Psoas muscle (tissue), 8 donors: ENCODE measurements around the gene REPIN1. TPM values are rescaled to one million over a fixed set of nuclear protein-coding genes. Genes with fewer than 3 reads are reported as not detected.
"Not testable (repeated sequence)": the region's sequence is repeated elsewhere in the genome, so short reads cannot be mapped to it uniquely, and the experiment has no call there.

Experiments used
- ATAC-seq, 4 donors: fragments of 200-7000 bp; cut with Tn5 transposase; one replicate each; pipeline ENCODE4 v1.9.1; 2020; ENCODE audit warnings: moderate library complexity in 3 of 4, mild to moderate bottlenecking in 2 of 4
- DNase-seq, 2 donors: peaks; one replicate each; pipeline ENCODE4 v3.0.0-alpha.2; 2020
- H3K27ac ChIP-seq: fragments of 200-600 bp; one replicate; pipeline ENCODE4 v1.8.0; 2022
- H3K27me3 ChIP-seq, 3 donors: fragments of 200-600 bp in 1 of 3; one replicate each; pipeline versions ENCODE4 v1.6.1 to v1.8.0; 2013 to 2022; ENCODE audit warnings: low read length in 2 of 3, mild to moderate bottlenecking in 2 of 3, moderate library complexity in 1 of 3; ENCODE audit not compliant: insufficient read depth in 3 of 3
- H3K36me3 ChIP-seq, 2 donors: fragments of 200-600 bp in 1 of 2; one replicate each; pipeline versions ENCODE4 v1.6.1 to v1.8.0; 2013 to 2022; ENCODE audit warnings: low read depth in 1 of 2, mild to moderate bottlenecking in 1 of 2, moderate library complexity in 1 of 2; ENCODE audit not compliant: insufficient read depth in 1 of 2
- H3K4me1 ChIP-seq: fragments of 200-600 bp; one replicate; pipeline ENCODE4 v1.8.0; 2022
- H3K4me3 ChIP-seq: fragments of 200-600 bp; one replicate; pipeline ENCODE4 v1.8.0; 2022; ENCODE audit warnings: mild to moderate bottlenecking
- H3K9me3 ChIP-seq: fragments of 200-600 bp; one replicate; pipeline ENCODE4 v1.8.0; 2022
- WGBS, 3 donors: extraction: QIAGEN DNeasy Blood & Tissue Kit; methylation state at CpG; one replicate each; pipeline versions ENCODE4 v1.1.6 to v1.1.7; 2013; 5-methylcytosine and 5-hydroxymethylcytosine counted together
- intact Hi-C, 2 donors: fragments of 100-400 bp; cut with DNase I; formaldehyde crosslinking; loops; one replicate each; pipeline versions ENCODE4 v1.11.0 to v1.14.2; 2022
- polyA plus RNA-seq, 3 donors: library from polyadenylated mRNA; stranded (reverse); fragments of 200-250 nt; gene quantifications; one replicate each; pipeline ENCODE4 v1.2.3, GENCODE V29; 2013
- total RNA-seq, 4 donors: library from RNA; stranded (reverse); fragmentation: NEBNext Ultra II Directional in 2 of 4; extraction: Animal tissue kit (Norgen Biotek cat#: 25700) in 2 of 4; gene quantifications; one replicate each; pipeline versions ENCODE4 v1.2.1 to v1.2.4, GENCODE V29; 2021 to 2023
- TF ChIP-seq, protein P1 (sequence below): fragments of 200-600 bp; IDR thresholded peaks from one replicate; pipeline ENCODE4 v1.8.0; 2022; ENCODE audit warnings: antibody characterized with exemption
- donor health status: healthy with polysubstance abuse.
- donor health status: DM: no; HTN: no; CAD: no; lungs with moderate emphysema.
- donor health status: Bipolar disorder and iron deficiency.
- donor health status: healthy.
- donor health status: DM: yes; HTN: yes; CAD: no.
- donor health status: DM: no; HTN: no; CAD: no.
- donor health status: DM: no; HTN: no; CAD: no.
- donor health status: DM: yes; HTN: yes; CAD: no.

The REPIN1 gene
- total and polyA plus RNA-seq, 7 donors = 80.2 to 212 (median 129) TPM

DNA sequence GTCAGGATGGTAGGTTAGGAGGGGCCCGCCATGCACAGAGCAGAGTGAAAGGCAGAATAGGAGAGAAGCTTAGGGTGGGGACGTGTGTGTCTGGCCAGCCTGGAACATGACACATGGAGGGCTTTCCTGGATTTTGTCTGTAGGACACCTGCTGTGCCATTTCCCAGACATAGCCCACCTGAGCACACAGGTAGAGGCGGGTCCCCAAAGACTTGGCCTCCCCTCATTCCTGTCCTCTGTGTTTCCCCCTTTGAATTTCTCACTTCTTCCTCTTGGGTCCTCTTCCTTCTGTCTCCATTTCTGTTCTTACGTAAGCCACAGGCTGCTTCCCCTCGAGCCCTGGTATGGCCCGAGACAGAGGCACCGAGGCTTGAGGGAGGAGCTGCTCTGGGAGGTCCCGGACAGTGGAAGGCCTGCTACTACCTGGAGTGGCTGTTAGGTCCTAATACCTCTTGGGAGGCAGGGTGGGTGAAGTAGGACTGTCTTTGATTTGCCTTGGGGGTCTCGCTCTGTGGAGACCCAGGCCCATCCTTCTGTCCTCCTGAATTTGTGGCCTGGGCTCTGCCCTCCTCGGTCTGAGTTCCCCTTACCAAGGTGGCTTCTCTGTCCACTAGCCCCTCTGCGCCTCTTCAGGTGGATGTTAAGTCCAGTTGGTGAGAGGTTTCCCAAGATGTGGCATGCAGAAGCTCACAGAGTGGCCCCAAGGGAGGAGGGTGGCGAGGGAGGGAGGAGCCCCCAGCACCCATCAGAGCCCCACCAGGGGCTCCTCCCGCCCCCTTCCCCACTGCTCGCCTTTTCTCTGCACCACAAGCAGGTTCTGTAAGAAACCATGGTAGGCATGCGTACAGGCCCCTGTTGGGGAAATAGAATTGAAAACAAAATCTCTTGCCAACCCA, 16.0 kb downstream of the REPIN1 start:
- DNase-seq (no peak), ATAC-seq (no peak)
- no peak overlapping the region for H3K4me3 ChIP-seq
- H3K4me1 ChIP-seq = peaks cover 32% of the 10 kb centered on the region
- H3K27me3 ChIP-seq = no peaks in the 10 kb centered on the region
- TF ChIP-seq, protein P1, sequence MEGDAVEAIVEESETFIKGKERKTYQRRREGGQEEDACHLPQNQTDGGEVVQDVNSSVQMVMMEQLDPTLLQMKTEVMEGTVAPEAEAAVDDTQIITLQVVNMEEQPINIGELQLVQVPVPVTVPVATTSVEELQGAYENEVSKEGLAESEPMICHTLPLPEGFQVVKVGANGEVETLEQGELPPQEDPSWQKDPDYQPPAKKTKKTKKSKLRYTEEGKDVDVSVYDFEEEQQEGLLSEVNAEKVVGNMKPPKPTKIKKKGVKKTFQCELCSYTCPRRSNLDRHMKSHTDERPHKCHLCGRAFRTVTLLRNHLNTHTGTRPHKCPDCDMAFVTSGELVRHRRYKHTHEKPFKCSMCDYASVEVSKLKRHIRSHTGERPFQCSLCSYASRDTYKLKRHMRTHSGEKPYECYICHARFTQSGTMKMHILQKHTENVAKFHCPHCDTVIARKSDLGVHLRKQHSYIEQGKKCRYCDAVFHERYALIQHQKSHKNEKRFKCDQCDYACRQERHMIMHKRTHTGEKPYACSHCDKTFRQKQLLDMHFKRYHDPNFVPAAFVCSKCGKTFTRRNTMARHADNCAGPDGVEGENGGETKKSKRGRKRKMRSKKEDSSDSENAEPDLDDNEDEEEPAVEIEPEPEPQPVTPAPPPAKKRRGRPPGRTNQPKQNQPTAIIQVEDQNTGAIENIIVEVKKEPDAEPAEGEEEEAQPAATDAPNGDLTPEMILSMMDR = no peak
- H3K36me3 ChIP-seq = no peaks in the 10 kb centered on the region
- intact Hi-C loops = loop anchor here in 1 of 2 donors (10.0 kb wide), 1 partner anchor 100 kb away; no protein-coding TSS in a partner anchor
- no peak overlapping the region for H3K27ac ChIP-seq
- 81 to 92% (median 89%) methylated on average over 15 of the region's 15 CpGs for WGBS, 3 donors
- H3K9me3 ChIP-seq = no peaks in the 10 kb centered on the region

DNA sequence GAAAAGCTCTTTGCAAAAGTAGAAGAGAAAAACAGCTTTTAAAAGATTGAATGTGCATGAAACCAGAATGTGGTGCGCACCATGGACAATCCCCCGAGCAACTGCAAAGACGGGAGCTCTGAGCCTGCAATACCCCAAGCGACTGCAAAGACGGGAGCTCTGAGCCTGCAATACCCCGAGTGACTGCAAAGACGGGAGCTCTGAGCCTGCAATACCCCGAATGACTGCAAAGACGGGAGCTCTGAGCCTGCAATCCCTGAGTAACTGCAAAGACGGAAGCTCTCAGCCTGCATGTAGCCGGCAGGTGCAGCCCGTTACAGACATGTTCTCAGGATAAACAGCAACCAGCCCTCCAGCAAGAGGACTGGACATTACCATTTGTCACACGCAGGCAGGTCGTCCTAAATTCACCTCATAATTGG, 16.7 kb downstream of the REPIN1 start:
- no peak for ATAC-seq
- peak overlapping the region; percentile 53 for H3K27ac ChIP-seq
- intact Hi-C loops = loop anchor here in 1 of 2 donors (10.0 kb wide), 1 partner anchor 101 kb away; no protein-coding TSS in a partner anchor
- H3K27me3 ChIP-seq = no peaks in the 10 kb centered on the region
- DNase-seq = no peak
- no peaks in the 10 kb centered on the region for H3K9me3 ChIP-seq
- H3K4me3 ChIP-seq = no peak overlapping the region
- H3K36me3 ChIP-seq = no peaks in the 10 kb centered on the region
- 33 to 58% (median 43%) methylated on average over 14 of the region's 14 CpGs for WGBS, 3 donors
- TF ChIP-seq, protein P1 = no peak
- H3K4me1 ChIP-seq = peaks cover 32% of the 10 kb centered on the region

DNA sequence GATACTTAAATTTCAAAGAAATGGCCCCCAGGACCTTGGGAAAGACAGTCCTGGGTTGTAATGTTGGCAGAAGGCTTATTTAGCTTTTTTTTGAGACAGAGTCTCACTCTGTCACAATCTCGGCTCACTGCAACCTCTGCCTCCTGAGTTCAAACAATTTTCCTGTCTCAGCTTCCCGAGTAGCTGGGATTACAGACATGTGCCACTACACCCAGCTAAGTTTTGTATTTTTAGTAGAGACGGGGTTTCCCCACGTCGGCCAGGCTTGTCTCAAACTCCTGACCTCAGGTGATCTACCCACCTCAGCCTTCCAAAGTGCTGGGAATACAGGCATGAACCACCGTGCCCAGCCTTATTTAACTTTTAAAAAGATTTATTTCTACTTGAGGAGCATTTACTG, 17.3 kb downstream of the REPIN1 start:
- H3K4me3 ChIP-seq, DNase-seq, ATAC-seq, H3K36me3 ChIP-seq, H3K9me3 ChIP-seq, H3K27me3 ChIP-seq: not testable (repeated sequence)
- 19 to 38% (median 23%) methylated on average over 6 of the region's 6 CpGs for WGBS, 3 donors
- H3K4me1 ChIP-seq = peaks cover 32% of the 10 kb centered on the region
- intact Hi-C loops = loop anchor here in 1 of 2 donors (10.0 kb wide), 1 partner anchor 101 kb away; no protein-coding TSS in a partner anchor
- peak overlapping the region; percentile 53 for H3K27ac ChIP-seq

GRCh38 chr7:150388306-150388705, 19.7 kb downstream of the REPIN1 start:
- peaks cover 32% of the 10 kb centered on the region for H3K4me1 ChIP-seq
- DNase-seq (no peak), ATAC-seq (peak in 1 of 4 donors; percentile 10)
- no peaks in the 10 kb centered on the region for H3K27me3 ChIP-seq
- peak overlapping the region; percentile 36 for H3K4me3 ChIP-seq
- 59 to 74% (median 61%) methylated on average over 7 of the region's 7 CpGs for WGBS, 3 donors
- no peaks in the 10 kb centered on the region for H3K9me3 ChIP-seq
- TF ChIP-seq, protein P1 = no peak
- no peaks in the 10 kb centered on the region for H3K36me3 ChIP-seq
- H3K27ac ChIP-seq = peak overlapping the region; percentile 53
- intact Hi-C loops = loop anchor here in 1 of 2 donors (2.0 to 10.0 kb wide), 2 partner anchors 30 to 104 kb away; no protein-coding TSS in a partner anchor
